ENCODE data around the gene PTPN14. TPM values are rescaled to one million over a fixed set of nuclear protein-coding genes. Genes with fewer than 3 reads are reported as not detected.

The PTPN14 gene
- total and polyA plus RNA-seq, 5 donors from 2014 or later = 0.02 to 0.10 (median 0.06) TPM; not detected in 2

- no peak overlapping the region for H3K4me3 Mint-ChIP-seq
- ATAC-seq (ENCODE audit: low read depth in 2 of 2) (no peak), DNase-seq (no peak)
- H3K27me3 Mint-ChIP-seq = peaks cover 41% of the 10 kb centered on the region
- H3K9me3 Mint-ChIP-seq = no peaks in the 10 kb centered on the region
- no peak overlapping the region for H3K4me3 ChIP-seq (ENCODE audit: low read depth, low read length)
- no peaks in the 10 kb centered on the region for H3K9me3 ChIP-seq (ENCODE audit: control insufficient read depth in 2 of 2, low read length in 2 of 2)
- H3K4me1 Mint-ChIP-seq = peaks cover 0 to 2% (median 0%) of the 10 kb centered on the region in 4 donors
- no peaks in the 10 kb centered on the region for H3K36me3 ChIP-seq (ENCODE audit: control insufficient read depth, insufficient read depth, low read length)
- no peak overlapping the region for H3K27ac ChIP-seq (ENCODE audit: insufficient read depth, low read length, poor library complexity, severe bottlenecking)
- H3K4me1 ChIP-seq (ENCODE audit: control insufficient read depth, insufficient read depth, low read length, poor library complexity, severe bottlenecking) = no peaks in the 10 kb centered on the region
- H3K27me3 ChIP-seq (ENCODE audit: control insufficient read depth, insufficient read depth, low read length) = peaks cover 16% of the 10 kb centered on the region
- no peaks in the 10 kb centered on the region for H3K36me3 Mint-ChIP-seq
- no peak overlapping the region for H3K27ac Mint-ChIP-seq
Observed at GRCh38 chr1:214545293-214545692, 6.1 kb downstream of the PTPN14 start.

- no peaks in the 10 kb centered on the region for H3K9me3 Mint-ChIP-seq
- H3K27me3 ChIP-seq (ENCODE audit: control insufficient read depth, insufficient read depth, low read length) = peaks cover 14% of the 10 kb centered on the region
- no peak overlapping the region for H3K4me3 ChIP-seq (ENCODE audit: low read depth, low read length)
- no peak overlapping the region for H3K27ac Mint-ChIP-seq
- no peaks in the 10 kb centered on the region for H3K36me3 Mint-ChIP-seq
- DNase-seq = no peak
- ATAC-seq (ENCODE audit: low read depth in 2 of 2) = no peak
- H3K4me3 Mint-ChIP-seq = no peak overlapping the region
- H3K4me1 Mint-ChIP-seq = no peaks in the 10 kb centered on the region
- H3K36me3 ChIP-seq (ENCODE audit: control insufficient read depth, insufficient read depth, low read length) = no peaks in the 10 kb centered on the region
- H3K9me3 ChIP-seq (ENCODE audit: control insufficient read depth in 2 of 2, low read length in 2 of 2) = no peaks in the 10 kb centered on the region
- H3K27ac ChIP-seq (ENCODE audit: insufficient read depth, low read length, poor library complexity, severe bottlenecking) = no peak overlapping the region
- no peaks in the 10 kb centered on the region for H3K4me1 ChIP-seq (ENCODE audit: control insufficient read depth, insufficient read depth, low read length, poor library complexity, severe bottlenecking)
- H3K27me3 Mint-ChIP-seq = peaks cover 38% of the 10 kb centered on the region
Observed at GRCh38 chr1:214544791-214545190, 6.6 kb downstream of the PTPN14 start.

GRCh38 chr1:214542275-214543199 lies 8.9 kb downstream of the PTPN14 start:
- Histone ChIP-seq H3K9me3 (ENCODE audit: control insufficient read depth in 2 of 2, low read length in 2 of 2) (no peaks in the 10 kb centered on the region), H3K27ac (ENCODE audit: insufficient read depth, low read length, poor library complexity, severe bottlenecking) (no peak overlapping the region), H3K36me3 (ENCODE audit: control insufficient read depth, insufficient read depth, low read length) (no peaks in the 10 kb centered on the region), H3K27me3 (ENCODE audit: control insufficient read depth, insufficient read depth, low read length) (peaks cover 9% of the 10 kb centered on the region), H3K4me3 (ENCODE audit: low read depth, low read length) (no peak overlapping the region), H3K4me1 (ENCODE audit: control insufficient read depth, insufficient read depth, low read length, poor library complexity, severe bottlenecking) (no peaks in the 10 kb centered on the region)
- Mint-ChIP-seq H3K4me3 (no peak overlapping the region), H3K36me3 (no peaks in the 10 kb centered on the region), H3K27me3 (peaks cover 23% of the 10 kb centered on the region), H3K27ac (no peak overlapping the region), H3K4me1 (no peaks in the 10 kb centered on the region), H3K9me3 (no peaks in the 10 kb centered on the region)
- DNase-seq = no peak
- ATAC-seq (ENCODE audit: low read depth in 2 of 2) = no peak

GRCh38 chr1:214541693-214542092 lies 9.7 kb downstream of the PTPN14 start:
- DNase-seq = no peak
- no peaks in the 10 kb centered on the region for H3K36me3 ChIP-seq (ENCODE audit: control insufficient read depth, insufficient read depth, low read length)
- H3K27ac Mint-ChIP-seq = no peak overlapping the region
- H3K9me3 ChIP-seq (ENCODE audit: control insufficient read depth in 2 of 2, low read length in 2 of 2) = no peaks in the 10 kb centered on the region
- H3K27ac ChIP-seq (ENCODE audit: insufficient read depth, low read length, poor library complexity, severe bottlenecking) = no peak overlapping the region
- no peaks in the 10 kb centered on the region for H3K4me1 ChIP-seq (ENCODE audit: control insufficient read depth, insufficient read depth, low read length, poor library complexity, severe bottlenecking)
- no peaks in the 10 kb centered on the region for H3K9me3 Mint-ChIP-seq
- no peak overlapping the region for H3K4me3 Mint-ChIP-seq
- H3K36me3 Mint-ChIP-seq = no peaks in the 10 kb centered on the region
- H3K27me3 Mint-ChIP-seq = peaks cover 22% of the 10 kb centered on the region
- peaks cover 9% of the 10 kb centered on the region for H3K27me3 ChIP-seq (ENCODE audit: control insufficient read depth, insufficient read depth, low read length)
- no peak for ATAC-seq (ENCODE audit: low read depth in 2 of 2)
- no peak overlapping the region for H3K4me3 ChIP-seq (ENCODE audit: low read depth, low read length)
- no peaks in the 10 kb centered on the region for H3K4me1 Mint-ChIP-seq

GRCh38 chr1:214541206-214541605 lies 10.2 kb downstream of the PTPN14 start:
- DNase-seq (no peak), ATAC-seq (ENCODE audit: low read depth in 2 of 2) (no peak)
- Mint-ChIP-seq H3K4me3 (no peak overlapping the region), H3K27ac (no peak overlapping the region), H3K36me3 (no peaks in the 10 kb centered on the region), H3K27me3 (peaks cover 19% of the 10 kb centered on the region), H3K4me1 (no peaks in the 10 kb centered on the region), H3K9me3 (no peaks in the 10 kb centered on the region)
- peaks cover 9% of the 10 kb centered on the region for H3K27me3 ChIP-seq (ENCODE audit: control insufficient read depth, insufficient read depth, low read length)
- H3K4me1 ChIP-seq (ENCODE audit: control insufficient read depth, insufficient read depth, low read length, poor library complexity, severe bottlenecking) = no peaks in the 10 kb centered on the region
- H3K27ac ChIP-seq (ENCODE audit: insufficient read depth, low read length, poor library complexity, severe bottlenecking) = no peak overlapping the region
- H3K36me3 ChIP-seq (ENCODE audit: control insufficient read depth, insufficient read depth, low read length) = no peaks in the 10 kb centered on the region
- no peak overlapping the region for H3K4me3 ChIP-seq (ENCODE audit: low read depth, low read length)
- H3K9me3 ChIP-seq (ENCODE audit: control insufficient read depth in 2 of 2, low read length in 2 of 2) = no peaks in the 10 kb centered on the region

- Mint-ChIP-seq H3K36me3 (no peaks in the 10 kb centered on the region), H3K27me3 (peaks cover 25% of the 10 kb centered on the region), H3K4me3 (no peak overlapping the region), H3K4me1 (no peaks in the 10 kb centered on the region), H3K9me3 (no peaks in the 10 kb centered on the region), H3K27ac (no peak overlapping the region)
- H3K4me1 ChIP-seq (ENCODE audit: control insufficient read depth, insufficient read depth, low read length, poor library complexity, severe bottlenecking) = no peaks in the 10 kb centered on the region
- no peak overlapping the region for H3K4me3 ChIP-seq (ENCODE audit: low read depth, low read length)
- DNase-seq (no peak), ATAC-seq (ENCODE audit: low read depth in 2 of 2) (no peak)
- H3K36me3 ChIP-seq (ENCODE audit: control insufficient read depth, insufficient read depth, low read length) = no peaks in the 10 kb centered on the region
- H3K27me3 ChIP-seq (ENCODE audit: control insufficient read depth, insufficient read depth, low read length) = peaks cover 9% of the 10 kb centered on the region
- H3K27ac ChIP-seq (ENCODE audit: insufficient read depth, low read length, poor library complexity, severe bottlenecking) = no peak overlapping the region
- H3K9me3 ChIP-seq (ENCODE audit: control insufficient read depth in 2 of 2, low read length in 2 of 2) = no peaks in the 10 kb centered on the region
Observed at GRCh38 chr1:214540324-214540723, 11.1 kb downstream of the PTPN14 start.

GRCh38 chr1:214538496-214538895 lies 12.9 kb downstream of the PTPN14 start:
- Mint-ChIP-seq H3K36me3 (no peaks in the 10 kb centered on the region), H3K4me1 (no peaks in the 10 kb centered on the region), H3K27ac (no peak overlapping the region), H3K27me3 (peaks cover 11% of the 10 kb centered on the region), H3K4me3 (no peak overlapping the region), H3K9me3 (no peaks in the 10 kb centered on the region)
- Histone ChIP-seq H3K27me3 (ENCODE audit: control insufficient read depth, insufficient read depth, low read length) (peaks cover 9% of the 10 kb centered on the region), H3K4me3 (ENCODE audit: low read depth, low read length) (no peak overlapping the region), H3K9me3 (ENCODE audit: control insufficient read depth in 2 of 2, low read length in 2 of 2) (no peaks in the 10 kb centered on the region), H3K36me3 (ENCODE audit: control insufficient read depth, insufficient read depth, low read length) (no peaks in the 10 kb centered on the region), H3K27ac (ENCODE audit: insufficient read depth, low read length, poor library complexity, severe bottlenecking) (no peak overlapping the region), H3K4me1 (ENCODE audit: control insufficient read depth, insufficient read depth, low read length, poor library complexity, severe bottlenecking) (no peaks in the 10 kb centered on the region)
- ATAC-seq (ENCODE audit: low read depth in 2 of 2) = no peak
- no peak for DNase-seq
